Subcutaneous abdominal adipose tissue (tissue), 5 donors: ENCODE data around the gene OR2A1.
"Not testable (repeated sequence)": the region's sequence is repeated elsewhere in the genome, so short reads cannot be mapped to it uniquely, and the experiment has no call there.

ENCODE experiments used
- H3K27ac ChIP-seq: one replicate; pipeline ENCODE4 v1.7.0; 2013; ENCODE audit warnings: low read depth, mild to moderate bottlenecking, inconsistent platforms, low read length, moderate library complexity
- H3K27me3 ChIP-seq, 5 donors: one replicate each; pipeline ENCODE4 v1.7.0; 2013; ENCODE audit warnings: low read length in 5 of 5, inconsistent platforms in 1 of 5; ENCODE audit not compliant: control insufficient read depth in 5 of 5, insufficient read depth in 4 of 5
- H3K36me3 ChIP-seq, 5 donors: one replicate each; pipeline ENCODE4 v1.7.0; 2013; ENCODE audit warnings: low read length in 5 of 5; ENCODE audit not compliant: control insufficient read depth in 5 of 5, insufficient read depth in 5 of 5
- H3K4me1 ChIP-seq, 5 donors: one replicate each; pipeline ENCODE4 v1.7.0; 2013; ENCODE audit warnings: low read length in 5 of 5, mild to moderate bottlenecking in 3 of 5, moderate library complexity in 1 of 5; ENCODE audit not compliant: control insufficient read depth in 5 of 5, insufficient read depth in 5 of 5
- H3K4me3 ChIP-seq, 5 donors: one replicate each; pipeline ENCODE4 v1.7.0; 2013; ENCODE audit warnings: low read length in 5 of 5, low read depth in 1 of 5
- H3K9ac ChIP-seq, 5 donors: one replicate each; pipeline ENCODE4 v1.7.0; 2013; ENCODE audit warnings: low read length in 5 of 5, mild to moderate bottlenecking in 4 of 5, moderate library complexity in 3 of 5
- H3K9me3 ChIP-seq, 5 donors: one replicate each; pipeline ENCODE4 v1.7.0; 2013; ENCODE audit warnings: low read length in 5 of 5; ENCODE audit not compliant: control insufficient read depth in 5 of 5
- donor health status: healthy.
- donor health status: healthy.
- donor health status: healthy.
- donor health status: healthy.
- donor health status: healthy.

OR2A1 gene

GRCh38 chr7:144292384-144293161 lies 19.6 kb upstream of the OR2A1 start:
- H3K4me1 ChIP-seq, H3K27ac ChIP-seq, H3K9ac ChIP-seq, H3K36me3 ChIP-seq, H3K9me3 ChIP-seq, H3K27me3 ChIP-seq, H3K4me3 ChIP-seq: not testable (repeated sequence)

DNA sequence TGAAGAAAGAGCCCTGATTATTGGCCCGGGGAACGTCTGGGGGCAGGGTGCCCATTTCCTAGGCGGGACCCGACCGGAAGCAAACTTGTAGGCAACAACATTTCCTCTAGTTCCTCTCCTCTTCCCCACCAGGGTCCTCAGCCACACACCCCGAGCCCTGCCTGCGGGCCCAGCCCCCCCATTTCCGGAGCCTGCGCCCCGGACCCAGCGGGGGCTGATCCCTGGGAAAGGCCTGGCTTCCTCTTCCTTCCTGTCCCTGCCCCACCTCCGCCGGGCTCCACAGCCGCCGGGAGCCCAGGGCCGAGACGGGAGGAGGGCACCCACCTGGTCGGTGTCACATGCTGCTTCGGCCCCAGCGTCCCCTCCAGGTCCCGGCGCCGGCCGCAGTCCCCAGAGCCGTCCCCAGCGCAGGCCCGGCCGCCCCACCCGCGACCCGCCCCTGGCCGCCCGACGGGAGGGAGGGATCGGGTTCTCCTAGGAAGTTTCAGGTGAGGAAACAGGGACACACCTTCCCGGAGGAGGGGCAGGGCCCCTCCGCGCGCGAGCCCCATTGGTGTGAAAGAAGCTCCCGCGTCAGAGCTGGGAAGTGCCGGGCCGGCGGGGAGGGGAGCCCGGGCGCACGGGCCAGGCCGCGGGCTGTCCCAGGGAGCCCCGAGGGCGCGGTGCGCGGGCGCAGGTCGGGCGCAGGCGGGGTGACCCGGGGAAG lies 18.3 kb upstream of the OR2A1 start:
- not testable (repeated sequence) for H3K4me3 ChIP-seq, H3K4me1 ChIP-seq, H3K27ac ChIP-seq, H3K27me3 ChIP-seq, H3K9me3 ChIP-seq, H3K9ac ChIP-seq, H3K36me3 ChIP-seq

GRCh38 chr7:144302578-144303303 lies 9.5 kb upstream of the OR2A1 start:
- not testable (repeated sequence) for H3K4me3 ChIP-seq, H3K9me3 ChIP-seq, H3K27me3 ChIP-seq, H3K27ac ChIP-seq, H3K9ac ChIP-seq, H3K4me1 ChIP-seq, H3K36me3 ChIP-seq

GRCh38 chr7:144303607-144304006 lies 8.6 kb upstream of the OR2A1 start:
- H3K36me3 ChIP-seq, H3K27ac ChIP-seq, H3K9ac ChIP-seq, H3K27me3 ChIP-seq, H3K4me1 ChIP-seq, H3K9me3 ChIP-seq, H3K4me3 ChIP-seq: not testable (repeated sequence)

DNA sequence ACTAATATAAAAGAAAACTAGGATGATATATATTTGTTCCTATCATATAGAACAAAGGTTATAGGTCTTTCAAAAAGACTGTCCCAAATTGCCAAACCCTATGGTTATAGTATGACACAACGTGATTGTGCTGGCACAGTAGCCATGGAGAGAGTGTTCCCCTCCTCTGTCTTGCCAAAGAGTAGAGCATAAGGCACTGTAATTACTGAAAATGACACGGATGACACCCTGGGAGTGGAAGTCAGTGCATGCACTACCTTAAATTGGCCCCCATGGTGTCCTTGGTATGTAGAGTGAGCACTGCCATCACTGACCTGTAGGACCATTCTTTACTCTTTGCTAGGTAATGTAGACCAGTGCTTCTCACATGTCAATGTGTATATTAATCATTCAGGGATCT lies 7.1 kb upstream of the OR2A1 start:
- H3K4me1 ChIP-seq, H3K27me3 ChIP-seq, H3K9ac ChIP-seq, H3K9me3 ChIP-seq, H3K27ac ChIP-seq, H3K4me3 ChIP-seq, H3K36me3 ChIP-seq: not testable (repeated sequence)

DNA sequence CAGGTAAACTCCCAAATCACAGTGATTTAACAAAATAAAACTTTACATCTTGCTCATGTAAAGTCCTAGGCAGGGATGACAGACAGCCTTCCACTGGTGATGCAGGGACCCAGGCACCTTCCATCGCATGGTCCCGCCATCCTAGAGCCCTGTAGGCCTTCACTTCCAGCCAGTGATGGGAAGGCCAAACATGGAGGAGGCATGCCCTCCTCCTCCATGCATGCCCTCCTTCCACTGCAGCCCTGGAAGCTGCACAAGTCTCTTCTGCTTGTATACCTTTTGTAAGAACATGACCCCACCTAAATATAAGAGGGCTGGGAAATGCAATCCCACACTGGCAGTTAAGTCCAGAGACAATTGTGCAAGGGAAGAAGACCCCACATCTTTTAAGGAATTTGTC lies 2.5 kb upstream of the OR2A1 start:
- H3K9me3 ChIP-seq, H3K4me3 ChIP-seq, H3K27ac ChIP-seq, H3K9ac ChIP-seq, H3K27me3 ChIP-seq, H3K36me3 ChIP-seq, H3K4me1 ChIP-seq: not testable (repeated sequence)

DNA sequence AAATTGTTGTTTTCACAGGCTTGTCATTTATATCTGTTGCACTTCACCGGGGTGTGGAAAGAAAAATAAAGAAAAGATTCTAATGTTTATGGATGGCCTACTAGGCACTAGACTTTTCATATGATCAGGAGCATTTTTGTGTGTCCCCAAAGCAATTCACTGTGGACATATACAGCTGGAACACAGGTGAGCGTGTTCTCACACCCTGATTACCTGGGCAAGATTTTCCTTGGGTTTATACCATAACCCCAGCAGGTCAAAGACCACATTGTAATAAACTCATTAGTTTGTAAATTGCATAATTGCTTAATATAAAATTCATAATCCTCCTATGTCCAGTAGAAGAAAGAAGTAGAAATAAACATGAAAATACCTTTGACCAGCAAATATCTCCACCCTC lies 1.0 kb upstream of the OR2A1 start:
- not testable (repeated sequence) for H3K36me3 ChIP-seq, H3K4me1 ChIP-seq, H3K4me3 ChIP-seq, H3K27me3 ChIP-seq, H3K9me3 ChIP-seq, H3K9ac ChIP-seq, H3K27ac ChIP-seq

GRCh38 chr7:144317537-144317936 lies 5.3 kb downstream of the OR2A1 start:
- not testable (repeated sequence) for H3K4me1 ChIP-seq, H3K9ac ChIP-seq, H3K9me3 ChIP-seq, H3K27me3 ChIP-seq, H3K27ac ChIP-seq, H3K36me3 ChIP-seq, H3K4me3 ChIP-seq

DNA sequence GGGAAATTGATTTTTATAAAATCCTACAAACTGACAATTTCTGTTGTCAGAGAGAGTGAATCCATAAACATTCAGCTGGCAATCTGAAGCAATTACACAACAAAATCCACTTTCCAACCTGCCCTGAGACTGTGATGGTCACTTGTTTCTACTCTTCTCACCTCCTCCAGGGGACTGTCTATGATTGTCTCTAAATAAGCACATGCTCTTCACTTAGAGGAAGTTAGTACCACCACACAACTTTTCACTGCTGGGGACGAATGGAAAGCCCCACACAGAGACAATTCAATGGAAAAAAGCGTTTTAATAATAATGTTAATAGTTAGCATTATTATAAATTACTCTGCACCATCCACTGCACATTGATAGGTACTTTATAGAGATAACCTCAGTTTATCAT lies 7.3 kb downstream of the OR2A1 start:
- not testable (repeated sequence) for H3K4me3 ChIP-seq, H3K27me3 ChIP-seq, H3K4me1 ChIP-seq, H3K9me3 ChIP-seq, H3K9ac ChIP-seq, H3K36me3 ChIP-seq, H3K27ac ChIP-seq

GRCh38 chr7:144321677-144322206 lies 9.5 kb downstream of the OR2A1 start:
- not testable (repeated sequence) for H3K4me3 ChIP-seq, H3K9me3 ChIP-seq, H3K4me1 ChIP-seq, H3K27ac ChIP-seq, H3K9ac ChIP-seq, H3K27me3 ChIP-seq, H3K36me3 ChIP-seq
